GM18867 (cell line): ENCODE data around the gene RGL1.

ENCODE experiments used
- ATAC-seq: cut with Tn5 transposase; IDR thresholded peaks from one replicate; pipeline ENCODE4 v1.9.1; 2021; ENCODE audit warnings: mild to moderate bottlenecking, moderate library complexity; ENCODE audit not compliant: unreplicated experiment

RGL1 gene

DNA sequence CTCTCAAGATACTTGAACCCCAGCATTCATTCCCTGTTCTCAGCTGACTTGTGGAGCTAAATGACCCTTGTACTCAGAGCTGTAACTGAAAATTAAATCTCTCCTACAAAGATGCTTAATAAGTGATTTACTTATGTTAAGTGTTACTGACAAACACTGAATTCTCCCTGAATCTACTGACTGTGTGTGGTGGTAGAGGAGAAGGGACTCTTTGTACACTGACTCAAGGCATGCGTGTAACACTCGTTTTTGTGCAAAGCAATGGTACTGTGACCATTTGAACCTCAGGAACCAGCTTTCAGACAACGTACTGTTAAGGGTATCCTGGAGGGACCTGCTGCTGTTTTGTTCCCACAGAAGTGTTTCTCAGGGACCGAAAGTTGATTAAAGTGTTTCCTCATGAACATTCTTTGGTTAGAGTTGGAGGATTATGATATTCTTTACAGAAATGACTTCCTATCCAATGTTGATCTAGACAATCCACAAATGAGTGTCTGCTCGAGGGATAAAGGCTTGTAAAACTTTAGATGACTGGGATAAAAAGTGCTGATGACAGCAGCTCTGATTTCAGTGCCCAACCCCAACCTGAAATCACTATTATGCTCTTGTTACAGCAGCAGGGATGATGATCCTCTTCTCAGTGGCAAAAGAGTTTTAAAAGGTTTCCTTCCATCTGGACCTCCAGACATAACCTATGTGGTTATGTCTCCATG is 12.8 kb downstream of the RGL1 start:
- ATAC-seq = no peak

DNA sequence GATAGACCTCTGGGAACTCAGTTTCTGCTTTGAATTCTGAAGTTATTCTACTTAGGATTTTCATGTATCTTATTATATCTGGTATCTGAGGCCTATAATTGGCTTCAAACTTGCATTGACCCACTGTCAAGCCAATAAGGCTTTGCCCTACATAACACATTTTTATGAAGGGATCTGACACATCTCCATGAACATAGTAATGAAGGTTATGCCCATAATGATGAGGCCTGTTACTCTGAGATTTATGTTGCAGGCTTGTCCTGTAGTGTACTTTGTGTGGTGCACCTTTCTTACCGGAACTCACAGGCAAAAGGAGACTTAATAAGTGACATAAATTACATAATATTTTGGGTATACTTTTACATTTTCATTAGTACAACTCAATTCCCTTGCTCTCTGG is 14.1 kb downstream of the RGL1 start:
- ATAC-seq = no peak

DNA sequence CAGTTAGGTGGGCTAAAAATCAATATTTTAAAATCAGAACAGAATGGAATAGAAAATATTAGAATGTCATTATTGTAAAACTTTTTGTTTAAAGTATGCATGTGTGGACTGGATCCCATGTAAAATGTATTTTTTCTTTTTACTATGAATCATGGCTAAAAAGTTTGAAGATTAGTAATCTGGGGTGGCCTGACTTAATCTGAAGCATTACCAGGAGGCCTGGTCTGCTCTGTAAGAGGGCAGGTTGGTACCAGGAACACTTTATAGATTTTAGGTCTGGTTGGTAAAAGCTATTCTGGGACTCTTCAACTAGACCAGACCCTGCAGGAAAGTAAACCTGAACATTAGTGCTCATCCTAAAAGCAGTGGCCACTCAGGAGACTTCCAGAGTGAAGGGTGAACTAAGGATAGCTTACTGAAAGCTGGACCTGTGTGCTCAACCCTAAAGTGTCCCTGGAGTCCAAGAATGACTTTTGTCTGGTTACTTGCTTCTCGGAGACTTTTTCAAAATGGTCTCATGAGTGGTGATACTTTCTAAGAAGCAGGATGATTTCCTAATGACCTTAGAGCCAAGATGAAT is 16.5 kb downstream of the RGL1 start:
- ATAC-seq = no peak

DNA sequence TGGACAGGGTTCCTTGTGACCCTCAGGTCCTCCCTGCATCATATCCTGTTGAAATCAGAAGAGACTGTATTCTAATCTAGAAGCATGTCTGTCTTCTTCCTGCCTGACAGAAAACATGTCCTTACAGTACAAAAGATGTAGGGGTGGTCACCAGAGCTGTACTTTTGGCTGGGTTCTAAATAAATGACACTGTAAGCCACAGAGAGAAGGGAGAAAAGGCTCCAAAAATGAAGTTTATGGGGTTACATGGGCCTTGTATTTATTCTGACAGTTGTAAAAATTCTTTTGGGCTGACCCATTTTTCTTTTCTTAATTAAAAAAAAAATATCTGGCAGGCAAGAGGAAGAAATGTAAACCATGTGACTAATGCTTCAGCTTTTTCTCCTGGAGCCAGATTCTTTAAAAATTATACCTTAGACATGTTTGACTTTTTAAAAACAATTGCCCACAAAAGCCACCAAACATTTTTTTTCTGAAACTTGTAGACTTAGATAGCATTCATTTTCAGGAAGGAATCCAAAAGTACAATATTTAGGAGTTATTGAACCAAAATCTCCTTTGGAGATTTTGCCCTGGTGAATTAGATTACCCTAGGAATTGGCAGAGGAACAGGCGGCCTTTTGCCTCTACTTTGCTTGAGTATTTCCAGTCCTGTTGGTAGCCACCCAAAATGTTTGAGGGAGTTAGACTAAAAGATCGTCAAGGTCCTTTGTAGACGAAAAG is 17.1 kb downstream of the RGL1 start:
- ATAC-seq = no peak

DNA sequence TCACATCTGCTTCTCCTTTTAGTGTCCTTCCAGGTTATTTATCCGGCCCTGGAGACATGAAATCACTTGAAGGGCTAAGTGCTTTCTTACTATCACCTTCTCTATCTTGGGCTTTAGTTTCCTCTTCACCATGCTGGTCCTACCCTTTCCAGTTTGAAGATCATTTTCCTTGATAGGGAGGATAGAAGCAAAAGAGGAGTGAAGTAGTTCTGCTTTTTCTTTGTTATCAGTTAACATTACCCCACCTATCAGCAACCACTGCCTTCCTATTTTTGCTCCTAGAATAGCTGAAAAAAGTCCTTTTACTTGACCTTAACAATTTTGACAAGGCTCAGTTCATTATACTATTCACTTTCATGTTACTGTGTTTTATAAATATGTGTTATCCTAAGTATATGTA is 19.4 kb downstream of the RGL1 start:
- ATAC-seq = no peak

DNA sequence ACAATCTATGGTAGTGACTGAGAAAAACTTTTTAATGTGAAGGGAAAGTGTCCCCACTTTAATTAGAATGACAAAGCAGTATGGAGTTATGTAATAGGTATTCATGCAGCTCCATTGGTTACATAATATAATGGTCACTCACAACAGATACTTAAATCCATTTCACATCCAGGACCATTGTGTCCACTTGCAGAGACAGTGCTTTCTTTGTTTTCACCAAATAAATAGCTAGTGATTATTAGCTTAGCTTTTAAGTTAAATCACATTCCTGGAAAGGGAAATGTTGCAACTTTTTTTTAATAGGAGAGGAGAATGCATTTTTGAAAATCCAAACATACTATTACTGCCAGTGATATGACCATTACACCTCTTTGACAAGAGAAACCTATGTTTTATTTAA is 22.9 kb downstream of the RGL1 start:
- no peak for ATAC-seq

DNA sequence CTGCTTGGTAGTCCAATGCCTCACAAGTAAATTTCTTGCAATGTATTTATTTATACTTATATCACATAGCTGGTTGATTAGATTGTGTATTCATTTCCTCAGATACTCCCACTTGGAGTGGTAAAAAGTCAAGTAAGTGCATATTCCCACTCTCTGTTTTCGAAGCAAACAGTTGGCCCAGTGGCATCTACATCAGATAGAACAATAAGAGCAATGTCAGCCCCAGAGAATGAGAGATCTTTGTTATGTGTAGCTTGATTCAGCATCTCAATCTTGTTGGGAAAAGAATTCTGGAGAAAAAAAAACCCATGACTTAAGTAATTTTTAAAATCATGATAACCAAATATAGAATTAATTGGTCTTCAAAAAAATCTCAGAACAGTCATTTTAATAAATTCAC is 25.5 kb downstream of the RGL1 start:
- no peak for ATAC-seq

DNA sequence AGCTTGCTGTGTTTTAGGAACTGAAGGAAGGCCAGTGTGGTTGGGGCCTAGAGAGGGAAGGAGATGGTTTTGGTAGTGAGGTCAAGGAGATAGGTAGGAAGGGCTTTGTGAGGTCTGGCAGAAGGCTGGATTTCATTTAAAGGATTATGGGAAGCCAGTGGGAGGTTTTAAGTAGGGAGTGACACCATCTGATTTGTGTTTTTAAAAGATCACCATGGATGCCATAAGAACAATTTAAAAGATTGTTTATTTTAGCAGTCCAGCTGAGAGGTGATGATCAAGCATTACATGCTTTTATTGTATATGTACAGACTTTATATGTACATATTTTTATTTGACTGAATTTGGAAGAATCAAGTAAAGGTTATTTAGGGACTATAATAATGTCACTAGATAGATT is 26.4 kb downstream of the RGL1 start:
- ATAC-seq = no peak

DNA sequence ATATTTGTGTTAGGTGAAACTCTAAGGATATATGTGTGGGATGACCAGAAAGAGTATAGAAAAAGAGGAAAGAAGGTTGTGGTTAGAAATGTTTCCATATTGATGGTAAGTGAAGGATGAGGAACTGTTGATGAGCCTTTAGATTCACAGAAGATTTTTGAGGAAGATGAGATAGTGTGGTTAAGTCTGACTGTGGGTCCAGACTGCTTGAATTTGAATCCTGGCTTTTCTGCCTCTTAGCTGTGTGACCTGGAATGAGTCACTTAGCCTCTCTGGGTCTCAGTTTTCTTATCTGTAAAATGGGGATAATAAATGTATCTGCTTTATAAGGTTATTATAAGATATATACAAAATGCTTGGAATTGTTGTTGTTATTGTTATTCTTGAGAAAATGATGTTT is 27.5 kb downstream of the RGL1 start:
- no peak for ATAC-seq

DNA sequence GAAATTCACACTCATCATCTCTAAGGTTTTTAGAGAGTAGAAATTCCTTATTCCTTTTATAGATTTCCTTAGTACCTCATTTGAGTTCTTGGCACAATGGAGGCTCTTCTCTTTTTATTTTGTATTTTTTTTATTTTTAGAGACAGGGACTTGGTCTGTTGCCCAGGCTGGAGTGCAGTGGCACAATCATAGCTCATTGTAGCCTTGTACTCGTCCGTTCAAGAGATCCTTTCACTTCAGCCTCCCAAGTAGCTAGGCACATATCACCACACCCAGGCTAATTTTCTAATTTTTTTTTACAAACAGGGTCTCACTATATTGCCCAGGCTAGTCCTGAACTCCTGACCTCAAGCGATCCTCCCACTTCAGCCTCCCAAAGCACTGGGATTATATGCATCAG is 29.6 kb downstream of the RGL1 start:
- no peak for ATAC-seq

DNA sequence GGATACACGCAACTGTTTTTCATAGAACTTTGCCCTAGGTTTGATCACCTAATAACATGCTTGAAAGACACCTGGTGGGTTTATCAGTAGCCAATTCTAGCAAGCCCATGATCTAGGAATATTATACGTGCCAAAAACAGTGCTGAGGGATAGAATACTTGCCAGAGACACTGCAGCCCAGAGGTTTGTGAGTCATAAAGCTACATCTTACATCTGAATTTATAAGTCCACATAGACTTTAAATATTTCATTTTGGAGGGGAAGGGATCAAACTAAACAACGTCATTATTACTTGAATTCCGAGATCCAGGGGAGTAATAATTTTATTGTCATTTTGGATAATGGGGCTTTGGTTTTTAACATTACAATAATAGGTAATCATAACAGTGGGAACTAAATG is 31.7 kb downstream of the RGL1 start:
- ATAC-seq = no peak

DNA sequence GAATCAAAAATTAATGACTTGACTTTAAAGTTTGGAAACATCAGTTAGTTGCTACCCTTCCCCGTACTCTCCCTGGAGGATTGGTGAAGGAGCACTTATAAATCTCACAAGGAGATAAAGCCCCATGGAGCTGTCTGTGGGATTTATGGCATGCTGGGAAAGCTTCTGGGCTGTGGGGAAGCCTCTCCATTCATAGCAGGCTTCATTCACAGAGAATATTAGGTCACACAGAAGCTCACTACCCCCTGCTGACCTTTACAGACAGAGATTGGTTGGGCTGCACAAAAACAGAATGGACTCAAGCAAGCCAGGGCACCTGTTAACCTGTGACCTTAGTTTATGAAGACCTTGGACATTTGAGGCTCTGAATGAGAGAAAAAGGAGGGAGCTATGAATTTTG is 32.1 kb downstream of the RGL1 start:
- ATAC-seq = no peak

DNA sequence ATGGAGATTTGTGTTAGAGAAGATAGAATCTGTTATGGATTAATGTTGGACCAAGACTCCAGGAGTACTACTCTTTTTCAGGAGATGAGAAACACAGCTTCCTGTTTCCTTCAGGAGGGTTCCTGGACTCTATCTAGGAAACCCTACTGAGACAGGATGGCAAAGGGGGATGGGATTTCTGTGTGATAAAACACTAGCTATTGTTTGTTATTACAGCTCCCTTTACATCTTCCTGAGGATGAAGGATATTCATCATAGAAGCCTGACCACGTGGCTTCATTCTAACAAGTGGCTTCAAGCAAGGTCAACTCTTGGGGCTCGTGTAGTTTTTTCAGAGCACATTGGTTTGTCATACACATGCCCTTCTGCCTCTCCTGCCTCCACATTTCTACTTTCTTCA is 33.3 kb downstream of the RGL1 start:
- ATAC-seq = no peak

DNA sequence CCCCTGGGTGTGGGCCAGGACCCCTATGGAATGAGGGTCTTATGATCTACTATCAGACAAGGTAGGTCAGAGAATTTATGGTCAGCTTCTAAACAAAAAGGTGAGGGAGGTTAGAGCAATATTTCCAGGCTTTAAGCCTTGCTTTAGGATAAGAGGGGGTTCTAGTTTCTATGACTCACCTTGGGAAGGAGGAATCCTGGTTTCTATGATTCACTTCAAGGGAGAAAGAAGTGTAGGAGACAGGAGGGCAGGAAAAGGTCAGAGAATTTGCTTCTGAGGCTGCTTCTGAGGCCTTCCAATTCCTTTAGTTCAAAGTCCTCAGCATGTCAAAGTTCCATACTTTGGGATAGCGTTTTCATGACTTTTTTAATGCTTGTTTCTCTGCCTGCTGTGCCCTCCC is 35.2 kb downstream of the RGL1 start:
- ATAC-seq = no peak

DNA sequence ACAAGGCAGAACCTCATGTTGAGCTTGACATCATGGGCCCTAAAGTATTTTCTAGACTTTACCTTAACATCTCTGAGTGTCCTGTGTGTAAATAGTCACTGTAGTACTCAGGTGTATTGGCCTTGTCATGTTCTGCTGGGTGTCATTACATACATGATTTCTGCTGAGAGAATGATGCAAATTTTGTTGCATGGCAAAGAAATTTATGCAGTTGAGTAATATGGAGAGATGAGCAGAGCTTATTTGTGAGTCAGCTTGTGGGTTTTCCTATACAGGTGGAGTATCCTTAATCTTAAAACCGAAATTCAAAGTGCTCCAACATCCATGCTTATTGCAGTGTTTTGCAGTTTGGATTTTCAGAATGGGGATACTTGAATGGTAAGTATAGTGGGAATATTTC is 36.6 kb downstream of the RGL1 start:
- peak; percentile 47 for ATAC-seq

DNA sequence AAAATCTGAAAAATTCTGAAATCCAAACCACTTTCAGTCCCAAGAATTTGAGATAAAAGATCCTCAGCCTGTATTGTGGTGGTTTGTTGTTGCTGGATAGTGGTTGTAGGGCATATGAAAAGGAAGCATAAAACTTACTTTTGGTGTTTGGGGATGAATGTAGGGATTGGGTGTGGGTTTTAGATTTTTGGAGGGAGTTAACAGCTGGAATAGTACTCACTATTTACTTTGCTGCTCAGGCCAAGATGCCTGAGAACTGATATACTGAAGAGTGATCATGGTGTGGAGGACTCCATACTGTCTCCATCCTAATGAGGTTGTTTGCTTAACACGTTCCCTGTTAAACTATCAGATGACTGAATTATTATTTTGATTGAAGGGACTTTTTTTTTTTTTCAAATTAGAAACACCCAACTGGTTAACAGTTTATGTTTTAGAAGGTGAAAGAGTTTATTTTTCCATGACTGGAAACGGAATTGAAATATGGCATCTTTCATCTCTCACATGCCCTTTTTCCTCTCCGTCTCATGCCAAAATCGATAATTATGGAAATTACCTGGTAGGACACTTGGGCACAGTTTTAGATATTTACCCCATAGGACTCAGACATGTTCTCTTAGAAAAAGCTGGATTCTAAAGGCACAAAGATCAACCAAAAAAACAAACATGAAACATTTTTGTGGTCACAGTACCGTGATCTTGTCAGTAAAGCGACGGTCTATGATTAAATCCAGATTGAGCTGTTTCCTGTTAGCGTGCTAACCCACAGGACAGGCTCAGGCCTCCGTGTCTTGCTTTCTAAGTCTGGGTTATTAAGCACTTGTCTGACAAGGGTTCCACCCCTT is 37.3 kb downstream of the RGL1 start:
- peak; percentile 89 for ATAC-seq

DNA sequence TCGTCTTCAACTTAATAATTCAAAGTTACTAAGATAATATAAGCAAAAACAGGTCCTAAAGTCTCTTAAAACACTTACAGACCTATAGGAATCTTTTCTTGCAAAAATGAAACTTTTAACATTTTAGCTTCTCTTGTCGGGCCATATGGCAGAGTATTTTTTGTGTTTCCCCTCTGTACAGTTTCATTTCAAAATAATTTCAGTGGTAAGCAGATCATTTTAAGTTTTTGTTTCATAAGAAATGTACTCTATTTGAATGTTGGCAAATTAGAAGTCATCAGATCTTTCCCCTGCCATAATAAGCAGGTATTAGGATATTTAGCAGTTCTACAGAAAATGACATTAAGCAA is 37.9 kb downstream of the RGL1 start:
- ATAC-seq = peak; percentile 50

DNA sequence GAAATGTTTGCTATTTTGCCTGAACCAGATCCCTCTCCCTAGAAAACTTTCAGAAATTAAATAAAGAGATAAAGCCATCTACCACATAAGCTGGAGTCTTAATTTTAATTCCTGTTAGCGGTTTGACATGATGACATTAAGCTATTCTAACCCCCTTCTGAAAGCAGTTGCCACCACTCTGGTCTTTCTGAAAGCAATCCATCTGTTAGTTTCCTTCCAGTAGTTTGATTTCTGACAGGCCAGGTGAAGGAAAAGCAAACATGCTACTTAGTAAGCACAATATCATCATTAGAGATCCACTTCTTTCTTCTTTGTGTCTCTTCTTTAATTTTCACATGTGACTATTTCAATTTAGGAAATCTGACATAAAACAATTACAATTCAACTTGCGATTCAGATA is 39.9 kb downstream of the RGL1 start:
- no peak for ATAC-seq

DNA sequence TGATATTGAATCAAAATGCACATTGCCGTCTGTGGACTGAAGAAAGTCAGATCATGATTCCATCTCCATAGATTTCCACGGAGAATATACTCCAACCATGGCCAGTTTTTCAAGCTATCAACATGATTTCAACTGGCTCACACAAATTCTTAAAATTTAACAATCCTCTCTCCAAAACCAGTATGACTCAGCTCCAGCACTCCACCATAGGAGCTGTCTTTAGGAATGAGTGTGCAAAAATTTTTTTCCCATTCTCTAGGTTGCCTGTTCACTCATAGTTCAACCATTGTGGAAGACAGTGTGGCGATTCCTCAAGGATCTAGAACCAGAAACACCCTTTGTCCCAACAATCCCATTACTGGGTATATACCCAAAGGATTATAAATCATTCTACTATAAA is 40.8 kb downstream of the RGL1 start:
- ATAC-seq = no peak

DNA sequence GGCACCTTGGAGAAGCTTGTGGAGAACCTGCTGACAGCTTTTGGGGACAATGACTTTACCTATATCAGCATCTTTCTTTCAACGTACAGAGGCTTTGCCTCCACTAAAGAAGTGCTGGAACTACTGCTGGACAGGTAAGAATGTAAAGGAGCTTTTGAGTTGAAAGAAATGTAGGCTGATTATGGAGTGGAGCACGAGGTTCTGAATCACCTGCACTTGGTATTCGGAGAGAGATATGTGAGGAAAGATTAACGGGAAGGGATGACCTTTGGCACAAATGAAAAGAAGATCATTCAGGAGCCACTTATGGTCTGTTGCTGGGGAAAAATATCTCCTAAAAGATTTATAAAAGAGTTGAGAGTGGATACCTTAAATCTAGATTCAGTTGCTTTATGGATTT is 42.7 kb downstream of the RGL1 start:
- no peak for ATAC-seq

DNA sequence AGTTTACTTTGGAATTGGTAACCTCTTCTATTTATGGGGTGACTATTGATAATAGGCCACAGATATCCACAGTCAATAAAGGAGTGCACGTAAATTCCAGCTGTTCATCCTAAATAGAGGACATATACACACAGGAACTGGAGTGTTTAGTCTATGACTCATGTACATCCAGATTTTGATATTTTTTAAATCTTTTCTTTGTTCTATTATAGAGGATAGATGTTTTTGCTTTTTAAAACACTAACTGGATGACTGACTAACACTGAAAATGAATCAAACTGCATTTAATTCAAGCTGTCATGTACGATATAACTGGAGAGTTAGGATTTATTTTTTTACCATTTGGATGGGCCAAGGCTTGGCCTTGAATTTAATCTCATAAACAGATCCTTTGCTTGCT is 45.9 kb downstream of the RGL1 start:
- no peak for ATAC-seq

DNA sequence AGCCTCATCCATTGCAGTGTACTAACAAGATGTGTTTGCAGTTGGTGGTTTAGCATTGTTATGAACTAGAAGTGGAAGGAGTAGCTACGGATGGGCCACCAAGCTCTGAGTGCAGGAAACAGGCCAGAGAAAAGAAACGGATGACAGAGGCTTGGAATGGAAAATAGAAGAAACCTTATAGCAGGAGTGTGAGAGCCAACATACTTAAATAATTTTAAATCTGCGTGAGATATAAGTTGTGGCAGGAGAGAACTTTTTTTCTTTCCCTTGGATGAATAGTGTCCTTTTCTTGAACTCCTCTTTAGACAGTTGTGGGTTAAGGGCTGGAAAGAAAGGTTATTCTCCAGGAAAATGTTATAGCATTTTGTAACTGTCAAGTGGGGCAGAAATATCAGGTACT is 54.2 kb downstream of the RGL1 start:
- no peak for ATAC-seq
